Panc1 (cell line): ENCODE data around the gene SENP6. TPM values are rescaled to one million over a fixed set of nuclear protein-coding genes. Genes with fewer than 3 reads are reported as not detected.

Source experiments
- ATAC-seq: fragments of 200-7000 bp; cut with Tn5 transposase; 2 replicates; pipeline ENCODE4 v1.9.1; 2020; ENCODE audit warnings: mild to moderate bottlenecking, moderate library complexity
- BruUV-seq: library from RNA; stranded (reverse); fragments of 400-500 nt; replicated peaks from 2 replicates; lab custom pipeline; 2021; lab: Mats Ljungman, UMichigan
- CTCF ChIA-PET: fragments of 300-600 bp; sonication (Branson Sonifier 250); formaldehyde crosslinking; loops from one replicate; lab custom pipeline; 2022; ENCODE audit warnings: antibody characterized with exemption; lab: Charles Lee
- POLR2A ChIA-PET: fragments of 300-600 bp; sonication (Branson Sonifier 250); formaldehyde crosslinking; loops from one replicate; lab custom pipeline; 2022; ENCODE audit warnings: antibody characterized with exemption; lab: Charles Lee
- DNase-seq: peaks from one replicate; pipeline ENCODE4 v3.0.0-alpha.2; 2010; ENCODE audit warnings: low read depth, low spot score
- H3K27ac ChIP-seq: 2 replicates; pipeline ENCODE4 v1.5.1; 2011; ENCODE audit warnings: mild to moderate bottlenecking, low read length, inconsistent platforms
- H3K27me3 ChIP-seq: fragments of 200-500 bp; sonication (Bioruptor generic); 2 replicates; pipeline ENCODE4 v1.6.0; 2014; ENCODE audit warnings: low read length, inconsistent platforms; ENCODE audit not compliant: control insufficient read depth, insufficient read depth
- H3K36me3 ChIP-seq: fragments of 200-500 bp; sonication (Bioruptor generic); 2 replicates; pipeline ENCODE4 v1.5.1; 2014; ENCODE audit warnings: inconsistent platforms, mild to moderate bottlenecking, low read length, moderate library complexity; ENCODE audit not compliant: control insufficient read depth, insufficient read depth
- H3K4me1 ChIP-seq: 2 replicates; pipeline ENCODE4 v1.5.1; 2011; ENCODE audit warnings: inconsistent platforms, mild to moderate bottlenecking, low read length, moderate library complexity; ENCODE audit not compliant: control insufficient read depth, insufficient read depth
- H3K4me3 ChIP-seq, 2 experiments: 2 replicates each; pipeline ENCODE4 v1.5.1; 2011 to 2012; ENCODE audit warnings: low read depth in 2 of 2, low read length in 2 of 2, mild to moderate bottlenecking in 2 of 2, inconsistent platforms in 1 of 2, moderate library complexity in 1 of 2
- H3K9me3 ChIP-seq: fragments of 200-500 bp; sonication (Bioruptor generic); 2 replicates; pipeline ENCODE4 v1.5.1; 2014; ENCODE audit warnings: low read depth, mild to moderate bottlenecking, inconsistent platforms, low read length, moderate library complexity; ENCODE audit not compliant: control insufficient read depth, insufficient read depth
- POLR2AphosphoS5 ChIP-seq: IDR thresholded peaks from 2 replicates; pipeline ENCODE4 v1.6.1; 2012; ENCODE audit warnings: mild to moderate bottlenecking, low read depth, low read length, moderate library complexity
- REST ChIP-seq, 2 experiments: IDR thresholded peaks; 2 replicates each; pipeline ENCODE4 v1.6.1; 2011 to 2012; ENCODE audit warnings: low read depth in 2 of 2, control low read depth in 1 of 2, low read length in 1 of 2, mild to moderate bottlenecking in 1 of 2, moderate library complexity in 1 of 2; ENCODE audit not compliant: insufficient read depth in 1 of 2
- SIN3A ChIP-seq: IDR thresholded peaks from 2 replicates; pipeline ENCODE4 v1.6.1; 2012; ENCODE audit warnings: low read depth, mild to moderate bottlenecking, low read length, moderate library complexity, borderline replicate concordance; ENCODE audit not compliant: insufficient read depth
- TCF7L2 ChIP-seq: IDR thresholded peaks from 2 replicates; pipeline ENCODE4 v1.6.1; 2011; ENCODE audit warnings: mild to moderate bottlenecking, low read depth, low read length, inconsistent platforms
- in situ Hi-C: cut with HindIII; loops from 2 replicates; pipeline ENCODE4 v1.10.0; 2016; ENCODE audit warnings: low sequenced_read_pairs, low pct_unique_long_range_greater_than_20kb
- intact Hi-C: fragments of 100-400 bp; cut with micrococcal nuclease; formaldehyde crosslinking; loops from one replicate; pipeline ENCODE4 v1.10.0; 2022; ENCODE audit not compliant: unreplicated experiment
- total RNA-seq: library from RNA; stranded (reverse); gene quantifications from one replicate; pipeline ENCODE4 v1.2.1, GENCODE V29; 2021; ENCODE audit not compliant: unreplicated experiment
- TF ChIP-seq, protein P1 (sequence below): fragments of 450-650 bp; IDR thresholded peaks from 2 replicates; pipeline ENCODE4 v1.5.1; 2017; ENCODE audit warnings: mild to moderate bottlenecking

The SENP6 gene
- total RNA-seq, 1 experiment from 2014 or later, result 58.7 TPM

- ChIA-PET CTCF (no interaction called here), POLR2A (no interaction called here)
- Histone ChIP-seq H3K9me3 (no peaks in the 10 kb centered on the region), H3K27ac (no peak overlapping the region), H3K27me3 (no peaks in the 10 kb centered on the region), H3K4me1 (no peaks in the 10 kb centered on the region), H3K4me3 (no peak overlapping the region), H3K36me3 (peaks cover 31% of the 10 kb centered on the region)
- intact Hi-C loops, result no loop called here
- TF ChIP-seq, protein P1, sequence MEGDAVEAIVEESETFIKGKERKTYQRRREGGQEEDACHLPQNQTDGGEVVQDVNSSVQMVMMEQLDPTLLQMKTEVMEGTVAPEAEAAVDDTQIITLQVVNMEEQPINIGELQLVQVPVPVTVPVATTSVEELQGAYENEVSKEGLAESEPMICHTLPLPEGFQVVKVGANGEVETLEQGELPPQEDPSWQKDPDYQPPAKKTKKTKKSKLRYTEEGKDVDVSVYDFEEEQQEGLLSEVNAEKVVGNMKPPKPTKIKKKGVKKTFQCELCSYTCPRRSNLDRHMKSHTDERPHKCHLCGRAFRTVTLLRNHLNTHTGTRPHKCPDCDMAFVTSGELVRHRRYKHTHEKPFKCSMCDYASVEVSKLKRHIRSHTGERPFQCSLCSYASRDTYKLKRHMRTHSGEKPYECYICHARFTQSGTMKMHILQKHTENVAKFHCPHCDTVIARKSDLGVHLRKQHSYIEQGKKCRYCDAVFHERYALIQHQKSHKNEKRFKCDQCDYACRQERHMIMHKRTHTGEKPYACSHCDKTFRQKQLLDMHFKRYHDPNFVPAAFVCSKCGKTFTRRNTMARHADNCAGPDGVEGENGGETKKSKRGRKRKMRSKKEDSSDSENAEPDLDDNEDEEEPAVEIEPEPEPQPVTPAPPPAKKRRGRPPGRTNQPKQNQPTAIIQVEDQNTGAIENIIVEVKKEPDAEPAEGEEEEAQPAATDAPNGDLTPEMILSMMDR, result no peak
- TF ChIP-seq REST (IDR thresholded peaks at IDR 0.05; ENCODE audit: insufficient read depth in 1 of 2, low read depth in 2 of 2, low read length in 1 of 2), result no peak
- TF ChIP-seq TCF7L2, result no peak
- no peak for TF ChIP-seq SIN3A
- TF ChIP-seq POLR2AphosphoS5, result no peak
- in situ Hi-C loops, result no loop called here
- ATAC-seq, result no peak
- BruUV-seq, result no TSS peak
- DNase-seq, result no peak
Observed at GRCh38 chr6:75633045-75633444, 31.4 kb downstream of the SENP6 start.

- no TSS peak for BruUV-seq
- no peak for TF ChIP-seq REST (IDR thresholded peaks at IDR 0.05; ENCODE audit: insufficient read depth in 1 of 2, low read depth in 2 of 2, low read length in 1 of 2)
- TF ChIP-seq POLR2AphosphoS5, result no peak
- TF ChIP-seq, protein P1, result no peak
- TF ChIP-seq SIN3A, result no peak
- TF ChIP-seq TCF7L2, result no peak
- no peaks in the 10 kb centered on the region for H3K27me3 ChIP-seq
- intact Hi-C loops, result no loop called here
- ChIA-PET CTCF (no interaction called here), POLR2A (no interaction called here)
- H3K4me1 ChIP-seq, result no peaks in the 10 kb centered on the region
- ATAC-seq, result no peak
- DNase-seq, result no peak
- in situ Hi-C loops, result no loop called here
- no peaks in the 10 kb centered on the region for H3K9me3 ChIP-seq
- H3K27ac ChIP-seq, result no peak overlapping the region
- H3K36me3 ChIP-seq, result peaks cover 14% of the 10 kb centered on the region; the same call in 1 of the 2 replicates
- no peak overlapping the region for H3K4me3 ChIP-seq
Observed at GRCh38 chr6:75642311-75642710, 40.6 kb downstream of the SENP6 start.
